Mucosa of descending colon (tissue), 3 donors: ENCODE measurements around the gene NPIPB6. TPM values are rescaled to one million over a fixed set of nuclear protein-coding genes. Genes with fewer than 3 reads are reported as not detected.
"Not testable (repeated sequence)": the region's sequence is repeated elsewhere in the genome, so short reads cannot be mapped to it uniquely, and the experiment has no call there.

Source experiments
- ATAC-seq: fragments of 200-7000 bp; cut with Tn5 transposase; one replicate; pipeline ENCODE4 v1.9.1; 2020; ENCODE audit warnings: mild to moderate bottlenecking, moderate library complexity
- DNase-seq, 3 donors: peaks; one replicate each; pipeline ENCODE4 v3.0.0-alpha.2; 2020
- H3K36me3 ChIP-seq: fragments of 200-600 bp; one replicate; pipeline ENCODE4 v1.8.0; 2021; ENCODE audit warnings: low read depth, mild to moderate bottlenecking
- H3K4me1 ChIP-seq: fragments of 200-600 bp; one replicate; pipeline ENCODE4 v1.8.0; 2021; ENCODE audit warnings: low read depth, mild to moderate bottlenecking
- H3K4me3 ChIP-seq: fragments of 200-600 bp; one replicate; pipeline ENCODE4 v1.8.0; 2021; ENCODE audit warnings: mild to moderate bottlenecking
- H3K9me3 ChIP-seq: fragments of 200-600 bp; one replicate; pipeline ENCODE4 v1.8.0; 2021; ENCODE audit warnings: mild to moderate bottlenecking
- intact Hi-C, 2 donors: fragments of 100-400 bp; cut with DNase I in 1 of 2; cut with micrococcal nuclease in 1 of 2; formaldehyde crosslinking; loops; one replicate each; pipeline versions ENCODE4 v1.11.0 to v1.11.1; 2022; cut with DNase I, micrococcal nuclease
- long read RNA-seq, 2 donors: library from polyadenylated mRNA; unstranded; transcript quantifications; one replicate each; pipeline ENCODE4 v2.0.0, GENCODE V29; 2019 to 2021
- total RNA-seq, 3 donors: library from RNA; stranded (reverse); fragmentation: NEBNext Ultra II Directional in 2 of 3; extraction: Animal tissue kit (Norgen Biotek cat#: 25700) in 2 of 3; gene quantifications; one replicate each; pipeline versions ENCODE4 v1.2.1 to v1.2.4, GENCODE V29; 2021 to 2023
- donor health status: DM: no; HTN: no; CAD: no; lungs with moderate emphysema.
- donor health status: DM: no; HTN: no; CAD: no.
- donor health status: DM: no; HTN: yes; CAD: no.

The NPIPB6 gene
- 1 to 10 TPM in 2 of 3 donors, under 1 TPM in 1; 0.94 to 4.3 (median 1.0) TPM for total RNA-seq
- long read RNA-seq, donor 1, result 0 reads
- long read RNA-seq, donor 2, result 0 reads

GRCh38 chr16:28363408-28363807 lies at the start of gene NPIPB6:
NPIPB6 (minus strand) TSS chr16:28363508; CDS start chr16:28362822, 686 bp downstream.
- DNase-seq, H3K9me3 ChIP-seq, H3K4me3 ChIP-seq, ATAC-seq, H3K36me3 ChIP-seq, H3K4me1 ChIP-seq, intact Hi-C loops: not testable (repeated sequence)

GRCh38 chr16:28403220-28404072 lies 40.1 kb upstream of the NPIPB6 start, which contains the start of gene EIF3CL:
EIF3CL (minus strand) TSS chr16:28403841; CDS start chr16:28403618, 223 bp downstream.
- DNase-seq, H3K4me1 ChIP-seq, H3K9me3 ChIP-seq, H3K36me3 ChIP-seq, H3K4me3 ChIP-seq, intact Hi-C loops: not testable (repeated sequence)
- ATAC-seq, result peak; percentile 100

- H3K36me3 ChIP-seq, H3K4me1 ChIP-seq, H3K9me3 ChIP-seq, H3K4me3 ChIP-seq, ATAC-seq, DNase-seq, intact Hi-C loops: not testable (repeated sequence)
These were observed 28.7 kb upstream of the NPIPB6 start for GRCh38 chr16:28392054-28392453.

GRCh38 chr16:28382177-28382867 lies 19.0 kb upstream of the NPIPB6 start:
- DNase-seq, ATAC-seq, H3K4me1 ChIP-seq, H3K36me3 ChIP-seq, H3K9me3 ChIP-seq, intact Hi-C loops, H3K4me3 ChIP-seq: not testable (repeated sequence)

- intact Hi-C loops, H3K4me3 ChIP-seq, H3K4me1 ChIP-seq, H3K9me3 ChIP-seq, DNase-seq, ATAC-seq, H3K36me3 ChIP-seq: not testable (repeated sequence)
These were observed 14.5 kb upstream of the NPIPB6 start for GRCh38 chr16:28377822-28378221.

GRCh38 chr16:28377108-28377625 lies 13.9 kb upstream of the NPIPB6 start:
- H3K36me3 ChIP-seq, H3K4me3 ChIP-seq, H3K4me1 ChIP-seq, intact Hi-C loops, H3K9me3 ChIP-seq, ATAC-seq: not testable (repeated sequence)
- peak in 1 of 3 donors; percentile 36 for DNase-seq

- DNase-seq, result peak in 1 of 3 donors; percentile 28
- H3K36me3 ChIP-seq, H3K4me3 ChIP-seq, H3K9me3 ChIP-seq, intact Hi-C loops, H3K4me1 ChIP-seq: not testable (repeated sequence)
- peak; percentile 80 for ATAC-seq
These were observed 11.8 kb upstream of the NPIPB6 start for GRCh38 chr16:28375115-28375514.

- peak; percentile 84 for ATAC-seq
- H3K4me3 ChIP-seq, intact Hi-C loops, H3K36me3 ChIP-seq, H3K4me1 ChIP-seq, DNase-seq, H3K9me3 ChIP-seq: not testable (repeated sequence)
These were observed 11.0 kb upstream of the NPIPB6 start for GRCh38 chr16:28374281-28374680.

GRCh38 chr16:28367926-28368325 lies 4.6 kb upstream of the NPIPB6 start:
- H3K9me3 ChIP-seq, ATAC-seq, H3K4me1 ChIP-seq, H3K4me3 ChIP-seq, DNase-seq, H3K36me3 ChIP-seq, intact Hi-C loops: not testable (repeated sequence)

- intact Hi-C loops, H3K4me3 ChIP-seq, H3K4me1 ChIP-seq, H3K9me3 ChIP-seq, H3K36me3 ChIP-seq: not testable (repeated sequence)
- DNase-seq (peak in 2 of 3 donors; percentile 0 to 24), ATAC-seq (peak; percentile 100)
These were observed 1.2 kb upstream of the NPIPB6 start for GRCh38 chr16:28364268-28365173.

GRCh38 chr16:28362600-28362999 lies 708 bp downstream of the NPIPB6 start:
- intact Hi-C loops, ATAC-seq, H3K4me1 ChIP-seq, DNase-seq, H3K36me3 ChIP-seq, H3K9me3 ChIP-seq, H3K4me3 ChIP-seq: not testable (repeated sequence)

- H3K4me3 ChIP-seq, DNase-seq, H3K9me3 ChIP-seq, ATAC-seq, H3K4me1 ChIP-seq, H3K36me3 ChIP-seq, intact Hi-C loops: not testable (repeated sequence)
These were observed 25.1 kb downstream of the NPIPB6 start for GRCh38 chr16:28338230-28338629.

GRCh38 chr16:28336940-28337710 lies 26.2 kb downstream of the NPIPB6 start:
- H3K4me3 ChIP-seq, H3K36me3 ChIP-seq, H3K4me1 ChIP-seq, ATAC-seq, DNase-seq, intact Hi-C loops, H3K9me3 ChIP-seq: not testable (repeated sequence)
